ENCODE measurements around the gene TRIM10. TPM values are rescaled to one million over a fixed set of nuclear protein-coding genes. Genes with fewer than 3 reads are reported as not detected.

Gene TRIM10
- total RNA-seq, 2 donors from 2014 or later = not detected

DNA sequence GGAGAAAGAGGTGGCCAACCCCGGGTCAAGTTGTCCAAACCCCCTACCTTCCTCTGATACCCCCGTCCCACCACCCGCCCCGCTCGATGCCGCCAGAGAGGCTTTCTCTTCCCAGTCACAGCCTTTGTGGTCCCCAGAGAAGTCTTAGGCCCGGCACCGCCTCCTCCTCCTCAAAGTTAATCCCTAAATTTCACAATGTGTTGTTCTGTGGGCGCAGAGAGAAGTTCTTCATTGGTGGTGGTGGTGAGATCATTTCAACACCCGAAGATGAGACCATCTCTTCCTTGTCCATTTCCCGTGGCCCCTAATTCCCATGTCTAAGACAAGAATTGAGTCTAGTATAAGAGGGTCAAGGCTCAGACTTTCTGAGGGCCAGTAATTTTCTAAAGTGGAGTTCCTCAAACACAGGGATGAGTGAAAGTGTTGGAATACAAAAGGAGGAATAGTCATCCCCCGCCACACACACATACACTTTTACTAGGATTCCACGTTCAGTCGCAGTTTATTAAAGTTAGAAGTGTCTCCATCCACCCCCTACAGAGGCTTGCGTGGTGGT lies 58.5 kb downstream of the TRIM10 start:
- no peaks in the 10 kb centered on the region for H3K9me3 ChIP-seq
- no peaks in the 10 kb centered on the region for H3K36me3 ChIP-seq
- peaks cover 18% of the 10 kb centered on the region for H3K27me3 ChIP-seq (replicated peaks; ENCODE audit: insufficient read depth)
- DNase-seq (ENCODE audit: low spot score) (no peak), ATAC-seq (ENCODE audit: insufficient number of reproducible peaks, low FRiP score, low read depth) (no peak)
- peak overlapping the region in 1 of 2 donors; percentile 39 for H3K27ac ChIP-seq
- peaks cover 8 to 27% of the 10 kb centered on the region in 2 donors for H3K4me1 ChIP-seq (ENCODE audit: control insufficient read depth in 1 of 2, low read depth in 2 of 2)
- TF ChIP-seq, protein P1, sequence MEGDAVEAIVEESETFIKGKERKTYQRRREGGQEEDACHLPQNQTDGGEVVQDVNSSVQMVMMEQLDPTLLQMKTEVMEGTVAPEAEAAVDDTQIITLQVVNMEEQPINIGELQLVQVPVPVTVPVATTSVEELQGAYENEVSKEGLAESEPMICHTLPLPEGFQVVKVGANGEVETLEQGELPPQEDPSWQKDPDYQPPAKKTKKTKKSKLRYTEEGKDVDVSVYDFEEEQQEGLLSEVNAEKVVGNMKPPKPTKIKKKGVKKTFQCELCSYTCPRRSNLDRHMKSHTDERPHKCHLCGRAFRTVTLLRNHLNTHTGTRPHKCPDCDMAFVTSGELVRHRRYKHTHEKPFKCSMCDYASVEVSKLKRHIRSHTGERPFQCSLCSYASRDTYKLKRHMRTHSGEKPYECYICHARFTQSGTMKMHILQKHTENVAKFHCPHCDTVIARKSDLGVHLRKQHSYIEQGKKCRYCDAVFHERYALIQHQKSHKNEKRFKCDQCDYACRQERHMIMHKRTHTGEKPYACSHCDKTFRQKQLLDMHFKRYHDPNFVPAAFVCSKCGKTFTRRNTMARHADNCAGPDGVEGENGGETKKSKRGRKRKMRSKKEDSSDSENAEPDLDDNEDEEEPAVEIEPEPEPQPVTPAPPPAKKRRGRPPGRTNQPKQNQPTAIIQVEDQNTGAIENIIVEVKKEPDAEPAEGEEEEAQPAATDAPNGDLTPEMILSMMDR (IDR thresholded peaks at IDR 0.05) = no peak
- peak overlapping the region; percentile 70 for H3K4me3 ChIP-seq

Other genes starting within 250 kb of the TRIM10 start
- 100 to 1,000 TPM; 525 to 870 TPM for gene HLA-A, start 218.7 kb downstream of the TRIM10 start, total RNA-seq
- 10 to 100 TPM; 11.2 to 19.1 TPM for gene POLR1H, start 99.9 kb downstream of the TRIM10 start, total RNA-seq
- 10 to 100 TPM; 25.2 to 45.5 TPM for gene PPP1R11, start 94.0 kb downstream of the TRIM10 start, total RNA-seq
- gene RNF39, start 85.4 kb downstream of the TRIM10 start, total RNA-seq = not detected
- gene TRIM31, start 48.1 kb downstream of the TRIM10 start, total RNA-seq = 1 to 10 TPM in 1 of 2 donors, not detected in 1; 2.0 TPM
- gene TRIM40, start 25.1 kb downstream of the TRIM10 start, total RNA-seq = not detected
- gene TRIM15, start 2.3 kb upstream of the TRIM10 start, total RNA-seq = not detected
- gene TRIM26, start 52.2 kb upstream of the TRIM10 start, total RNA-seq = 10 to 100 TPM; 36.0 to 36.1 TPM
- 10 to 100 TPM; 11.0 to 30.9 TPM for gene TRIM39, start 165.7 kb upstream of the TRIM10 start, total RNA-seq
- gene RPP21, start 183.9 kb upstream of the TRIM10 start, total RNA-seq = 10 to 100 TPM; 20.8 to 49.7 TPM